ENCODE results near the gene BRINP3. TPM values are rescaled to one million over a fixed set of nuclear protein-coding genes. Genes with fewer than 3 reads are reported as not detected.

The BRINP3 gene
- total and polyA plus RNA-seq, 2 of the 13 experiments (the other 11 are each of a cell fraction or from before 2014, with no cell fraction given) = not detected

- 0 out of 2 replicates have a peak, but pooled peaks have one; percentile 26 for TF ChIP-seq HDAC2 (CRISPR knock-in tag; IDR thresholded peaks at IDR 0.05)
- no peak for TF ChIP-seq NFRKB (IDR thresholded peaks at IDR 0.05)
- no peak for TF ChIP-seq SMARCC2 (IDR thresholded peaks at IDR 0.05)
- TF ChIP-seq FOXA3 (CRISPR knock-in tag; IDR thresholded peaks at IDR 0.05) = peak; percentile 31; the same call in 1 of the 2 replicates
- peak; percentile 75 for TF ChIP-seq PAXIP1 (CRISPR knock-in tag; conservative IDR thresholded peaks at IDR 0.05)
- TF ChIP-seq SOX6 (IDR thresholded peaks at IDR 0.05) = no peak
- TF ChIP-seq SOX6 (CRISPR knock-in tag; IDR thresholded peaks at IDR 0.05) = peak; percentile 49; the same call in 1 of the 2 replicates
- TF ChIP-seq PHF21A (CRISPR knock-in tag; IDR thresholded peaks at IDR 0.05) = 0 out of 2 replicates have a peak, but pooled peaks have one; percentile 26
- TF ChIP-seq ZMYM4 (CRISPR knock-in tag; IDR thresholded peaks at IDR 0.05) = peak; percentile 67
- TF ChIP-seq MED8 (CRISPR knock-in tag; IDR thresholded peaks at IDR 0.05; ENCODE audit: insufficient replicate concordance) = no peak
- 0 out of 4 replicates have a peak, but pooled peaks of 1 of the 2 experiments have one; percentile 26 for TF ChIP-seq KLF16 (CRISPR knock-in tag; IDR thresholded peaks at IDR 0.05)
- peak; percentile 49; the same call in 1 of the 2 replicates for TF ChIP-seq NR2F2 (IDR thresholded peaks at IDR 0.05; ENCODE audit: borderline replicate concordance, low read depth)
- TF ChIP-seq ZNF44 (CRISPR knock-in tag; IDR thresholded peaks at IDR 0.05) = no peak
- TF ChIP-seq GABPB1 (CRISPR knock-in tag; IDR thresholded peaks at IDR 0.05) = peak; percentile 48; the same call in 1 of the 2 replicates
- peak; percentile 48 for TF ChIP-seq HHEX (CRISPR knock-in tag; IDR thresholded peaks at IDR 0.05)
- TF ChIP-seq TCF12 (IDR thresholded peaks at IDR 0.05) = no peak
- TF ChIP-seq TCF12 (CRISPR knock-in tag; IDR thresholded peaks at IDR 0.05) = 0 out of 2 replicates have a peak, but pooled peaks have one; percentile 38
- peak; percentile 85 for TF ChIP-seq SALL1 (CRISPR knock-in tag; IDR thresholded peaks at IDR 0.05)
- 0 out of 2 replicates have a peak, but pooled peaks have one; percentile 28 for TF ChIP-seq RARA (CRISPR knock-in tag; IDR thresholded peaks at IDR 0.05)
- TF ChIP-seq, protein P1, sequence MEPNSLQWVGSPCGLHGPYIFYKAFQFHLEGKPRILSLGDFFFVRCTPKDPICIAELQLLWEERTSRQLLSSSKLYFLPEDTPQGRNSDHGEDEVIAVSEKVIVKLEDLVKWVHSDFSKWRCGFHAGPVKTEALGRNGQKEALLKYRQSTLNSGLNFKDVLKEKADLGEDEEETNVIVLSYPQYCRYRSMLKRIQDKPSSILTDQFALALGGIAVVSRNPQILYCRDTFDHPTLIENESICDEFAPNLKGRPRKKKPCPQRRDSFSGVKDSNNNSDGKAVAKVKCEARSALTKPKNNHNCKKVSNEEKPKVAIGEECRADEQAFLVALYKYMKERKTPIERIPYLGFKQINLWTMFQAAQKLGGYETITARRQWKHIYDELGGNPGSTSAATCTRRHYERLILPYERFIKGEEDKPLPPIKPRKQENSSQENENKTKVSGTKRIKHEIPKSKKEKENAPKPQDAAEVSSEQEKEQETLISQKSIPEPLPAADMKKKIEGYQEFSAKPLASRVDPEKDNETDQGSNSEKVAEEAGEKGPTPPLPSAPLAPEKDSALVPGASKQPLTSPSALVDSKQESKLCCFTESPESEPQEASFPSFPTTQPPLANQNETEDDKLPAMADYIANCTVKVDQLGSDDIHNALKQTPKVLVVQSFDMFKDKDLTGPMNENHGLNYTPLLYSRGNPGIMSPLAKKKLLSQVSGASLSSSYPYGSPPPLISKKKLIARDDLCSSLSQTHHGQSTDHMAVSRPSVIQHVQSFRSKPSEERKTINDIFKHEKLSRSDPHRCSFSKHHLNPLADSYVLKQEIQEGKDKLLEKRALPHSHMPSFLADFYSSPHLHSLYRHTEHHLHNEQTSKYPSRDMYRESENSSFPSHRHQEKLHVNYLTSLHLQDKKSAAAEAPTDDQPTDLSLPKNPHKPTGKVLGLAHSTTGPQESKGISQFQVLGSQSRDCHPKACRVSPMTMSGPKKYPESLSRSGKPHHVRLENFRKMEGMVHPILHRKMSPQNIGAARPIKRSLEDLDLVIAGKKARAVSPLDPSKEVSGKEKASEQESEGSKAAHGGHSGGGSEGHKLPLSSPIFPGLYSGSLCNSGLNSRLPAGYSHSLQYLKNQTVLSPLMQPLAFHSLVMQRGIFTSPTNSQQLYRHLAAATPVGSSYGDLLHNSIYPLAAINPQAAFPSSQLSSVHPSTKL (CRISPR knock-in tag; IDR thresholded peaks at IDR 0.05) = peak; percentile 70
- 0 out of 2 replicates have a peak, but pooled peaks have one; percentile 12 for TF ChIP-seq KDM6A (CRISPR knock-in tag; IDR thresholded peaks at IDR 0.05; ENCODE audit: low read depth)
- no peak for TF ChIP-seq NFATC3 (CRISPR knock-in tag; IDR thresholded peaks at IDR 0.05)
These were observed 379.6 kb downstream of the BRINP3 start (continued) for GRCh38 chr1:190098107-190098506.
